Hematopoietic multipotent progenitor cell (in vitro differentiated cells): ENCODE results near the gene SLC7A14. TPM values are rescaled to one million over a fixed set of nuclear protein-coding genes. Genes with fewer than 3 reads are reported as not detected.
A peak's percentile ranks its signal among the peaks of the same experiment; 100 is the strongest.
"Not testable (repeated sequence)": the region's sequence is repeated elsewhere in the genome, so short reads cannot be mapped to it uniquely, and the experiment has no call there.

Experiments
- DNase-seq, 3 donors: peaks; one replicate each; pipeline ENCODE4 v3.0.0-alpha.2; 2011 to 2015; ENCODE audit warnings: low read depth in 2 of 3, low spot score in 2 of 3
- total RNA-seq: library from RNA; depleted of rRNA; stranded (reverse); fragments of >200 nt; gene quantifications from one replicate; pipeline ENCODE4 v1.2.3, GENCODE V29; 2012

SLC7A14 gene
- total RNA-seq, 1 donor: not detected

DNA sequence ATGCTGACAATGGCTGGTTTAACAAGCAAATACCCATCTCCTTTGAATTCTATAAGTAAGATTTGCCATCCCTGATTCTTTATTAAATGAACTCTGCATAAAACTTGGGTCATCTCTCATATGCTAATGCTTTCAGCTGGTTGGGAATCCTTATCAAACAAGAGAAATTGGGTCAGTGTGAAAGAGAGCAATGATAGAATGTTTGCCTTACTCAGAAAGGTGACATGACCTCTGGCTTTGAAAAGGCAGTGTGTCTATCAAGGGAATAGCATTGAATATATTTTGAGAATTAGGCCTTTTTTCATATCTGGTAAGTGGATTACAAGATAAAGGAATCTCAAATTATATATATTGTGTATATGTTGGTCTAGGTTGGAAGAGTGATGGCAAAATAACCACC lies 8.7 kb upstream of the SLC7A14 start:
- DNase-seq: no peak

- DNase-seq: no peak
Measured at GRCh38 chr3:170593634-170594033, 7.8 kb upstream of the SLC7A14 start.

GRCh38 chr3:170589113-170589512 lies 3.2 kb upstream of the SLC7A14 start:
- no peak for DNase-seq

- no peak for DNase-seq
Measured at GRCh38 chr3:170585008-170585936, 603 bp downstream of the SLC7A14 start.

- DNase-seq: peak in 2 of 3 donors; percentile 61 to 81
Measured at GRCh38 chr3:170584585-170585007, 1.3 kb downstream of the SLC7A14 start.

- DNase-seq: no peak
Measured at GRCh38 chr3:170579646-170580045, 6.2 kb downstream of the SLC7A14 start.

- DNase-seq: no peak
Measured at GRCh38 chr3:170572665-170573253, 13.1 kb downstream of the SLC7A14 start.

GRCh38 chr3:170567598-170567997 lies 18.3 kb downstream of the SLC7A14 start:
- DNase-seq: not testable (repeated sequence)

GRCh38 chr3:170566413-170566812 lies 19.5 kb downstream of the SLC7A14 start:
- no peak for DNase-seq

GRCh38 chr3:170565495-170565894 lies 20.4 kb downstream of the SLC7A14 start:
- DNase-seq: no peak

DNA sequence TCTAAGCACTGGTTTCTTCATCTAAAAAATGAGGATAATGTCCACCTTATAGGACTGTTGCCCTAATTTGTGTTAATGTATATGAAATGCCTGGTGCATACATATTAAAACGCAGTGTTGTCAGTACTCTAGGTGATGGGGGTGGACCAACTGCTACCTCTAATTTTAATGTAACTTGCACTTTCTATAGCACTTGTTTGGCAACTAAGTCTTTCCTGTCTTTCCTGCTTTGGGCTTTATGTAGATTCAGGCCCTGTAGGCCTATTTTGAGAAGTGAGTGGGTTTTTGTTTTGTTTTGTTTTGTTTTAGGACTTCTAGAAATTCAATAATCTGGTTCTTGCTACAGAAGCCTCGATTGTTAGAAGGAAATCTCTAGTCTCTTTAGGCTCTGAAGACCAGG lies 21.2 kb downstream of the SLC7A14 start:
- DNase-seq: no peak

DNA sequence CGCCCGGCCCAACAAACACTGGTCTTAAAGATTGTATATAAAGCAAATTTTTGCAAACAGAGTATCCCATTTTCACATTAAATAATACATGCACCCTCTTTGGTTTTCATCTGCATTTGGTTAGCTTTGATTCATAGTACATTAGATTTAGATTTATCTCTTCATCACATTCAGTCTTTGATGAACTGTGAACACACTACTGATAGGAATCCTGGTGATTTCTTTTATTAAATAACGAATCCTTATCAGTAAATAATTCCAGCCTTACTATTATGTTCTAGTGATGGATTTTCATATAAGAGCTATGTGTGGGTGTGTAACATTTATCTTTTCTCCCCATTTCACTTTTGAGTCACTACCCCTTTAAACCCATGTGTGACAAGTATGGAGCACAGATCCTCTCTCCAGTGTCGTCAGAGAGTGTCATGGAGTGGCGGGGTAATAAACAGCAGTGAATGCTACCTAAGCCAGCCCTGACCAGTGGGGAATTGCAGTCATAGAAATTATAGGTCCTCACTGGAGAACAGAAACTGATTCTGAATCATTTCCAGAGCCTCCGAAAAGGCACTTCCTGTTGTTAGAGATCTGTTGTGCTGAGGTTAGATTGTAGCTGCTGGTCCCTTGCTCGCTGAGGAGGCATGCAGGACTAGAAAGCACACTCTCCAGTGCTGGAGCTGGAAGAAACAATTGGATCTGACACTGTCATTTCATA lies 22.0 kb downstream of the SLC7A14 start:
- DNase-seq: no peak

DNA sequence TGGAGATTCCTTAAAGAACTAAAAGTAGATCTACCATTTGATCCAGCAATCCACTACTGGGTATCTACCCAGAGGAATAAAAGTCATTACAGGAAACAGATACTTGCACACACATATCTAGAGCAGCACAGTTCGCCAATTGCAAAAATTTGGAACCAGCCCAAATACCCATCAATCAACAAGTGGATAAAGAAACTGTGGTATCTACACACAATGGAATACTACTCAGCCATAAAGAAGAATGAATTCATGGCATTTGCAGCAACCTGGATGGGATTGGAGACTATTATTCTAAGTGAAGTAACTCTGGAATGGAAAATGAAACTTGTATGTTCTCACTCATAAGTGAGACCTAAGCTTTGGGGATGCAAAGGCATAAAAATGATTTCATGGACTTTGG lies 23.8 kb downstream of the SLC7A14 start:
- no peak for DNase-seq

GRCh38 chr3:170560717-170561382 lies 25.0 kb downstream of the SLC7A14 start:
- no peak for DNase-seq

DNA sequence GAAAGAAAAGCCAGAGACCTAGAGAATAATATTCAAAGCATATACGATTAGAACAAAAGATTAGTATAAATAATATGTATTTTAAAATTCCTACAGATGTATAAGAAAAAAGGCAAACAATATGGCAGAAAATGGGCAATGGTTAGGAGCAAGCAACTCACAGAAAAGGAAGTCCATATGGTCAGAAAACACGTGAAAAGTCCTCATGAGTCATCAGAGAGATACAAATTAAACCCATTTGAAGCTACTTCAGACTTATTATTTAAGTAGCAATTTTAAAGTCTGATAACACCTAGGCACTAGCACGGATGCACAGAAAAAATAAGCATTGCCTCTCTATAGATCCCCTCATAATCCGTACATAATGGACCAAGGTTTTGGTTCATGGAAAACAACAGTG lies 25.6 kb downstream of the SLC7A14 start:
- no peak for DNase-seq

DNA sequence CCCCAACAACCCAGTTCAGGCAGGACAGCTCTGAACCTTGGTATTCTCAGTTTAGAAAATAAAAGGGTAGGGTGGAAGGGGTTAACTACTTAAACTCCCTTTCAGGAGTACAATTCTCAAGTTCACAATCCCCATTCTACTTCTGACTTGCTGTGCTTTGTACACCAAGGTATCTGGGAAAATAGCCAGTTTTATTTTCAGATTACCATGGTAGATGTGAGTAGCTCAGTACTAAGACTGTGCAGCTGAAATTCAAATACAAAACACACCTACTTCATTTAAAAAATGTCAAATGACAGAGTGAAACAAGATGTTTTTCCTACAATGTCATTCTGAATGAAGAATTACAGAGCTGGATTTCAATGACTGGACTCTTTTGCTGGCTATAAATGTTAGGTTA lies 27.4 kb downstream of the SLC7A14 start:
- DNase-seq: no peak

- DNase-seq: no peak
Measured at GRCh38 chr3:170555329-170555728, 30.5 kb downstream of the SLC7A14 start.

GRCh38 chr3:170553788-170554757 lies 31.8 kb downstream of the SLC7A14 start:
- DNase-seq: no peak

GRCh38 chr3:170551252-170551651 lies 34.6 kb downstream of the SLC7A14 start:
- no peak for DNase-seq

DNA sequence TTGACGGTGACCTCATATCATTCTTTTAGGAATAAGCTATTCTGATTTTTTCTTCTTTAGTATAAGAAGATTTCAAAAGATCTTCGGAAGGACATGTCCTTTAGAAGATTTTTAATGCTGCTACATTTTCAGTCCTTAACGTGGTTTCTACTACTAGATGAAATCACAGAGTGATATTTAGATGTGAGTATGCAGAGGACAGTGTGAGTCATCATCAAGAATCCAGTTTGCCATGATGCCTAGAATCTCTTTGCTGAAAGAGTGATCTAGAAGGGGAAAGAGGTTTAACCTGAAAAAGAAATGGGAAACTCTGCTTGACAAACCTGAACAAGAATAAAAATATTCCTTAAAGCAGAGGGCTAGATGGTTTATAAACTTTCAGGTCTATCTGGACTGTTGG lies 43.2 kb downstream of the SLC7A14 start:
- no peak for DNase-seq
